GM12878 (cell line): Measurements from ENCODE around the gene INIP.

Source experiments
- BHLHE40 ChIP-seq, 2 experiments: fragments of 450-650 bp in 1 of 2; IDR thresholded peaks; 2 replicates each; pipeline ENCODE4 v1.6.1; 2011 to 2017; ENCODE audit warnings: low read depth in 2 of 2, borderline replicate concordance in 1 of 2, improper control_type of control experiment in 1 of 2, low read length in 1 of 2, mild to moderate bottlenecking in 1 of 2
- ETV6 ChIP-seq, 2 experiments: fragments of 450-650 bp in 1 of 2; IDR thresholded peaks in 1 of 2; conservative IDR thresholded peaks in 1 of 2; 2 replicates each; pipeline ENCODE4 v1.6.1; 2014; ENCODE audit warnings: antibody characterized with exemption in 1 of 2, borderline replicate concordance in 1 of 2, low read depth in 1 of 2, mild to moderate bottlenecking in 1 of 2, moderate library complexity in 1 of 2
- FOS ChIP-seq: IDR thresholded peaks from 3 replicates; pipeline ENCODE4 v1.6.1; 2011; ENCODE audit warnings: borderline replicate concordance; ENCODE audit not compliant: insufficient read length; ENCODE audit errors: extremely low read depth
- LARP7 ChIP-seq: fragments of 450-650 bp; IDR thresholded peaks from 2 replicates; pipeline ENCODE4 v1.6.1; 2017; ENCODE audit warnings: mild to moderate bottlenecking
- MTA3 ChIP-seq: IDR thresholded peaks from 2 replicates; pipeline ENCODE4 v1.6.1; 2012; ENCODE audit warnings: low read length, inconsistent platforms, borderline replicate concordance
- MYC ChIP-seq: IDR thresholded peaks from 2 replicates; pipeline ENCODE4 v1.6.1; 2011; ENCODE audit warnings: mild to moderate bottlenecking, low read length, moderate library complexity, inconsistent platforms; ENCODE audit not compliant: insufficient read depth, insufficient replicate concordance, insufficient read length, severe bottlenecking
- PAX5 ChIP-seq: IDR thresholded peaks from 2 replicates; pipeline ENCODE4 v1.6.1; 2011; ENCODE audit warnings: low read depth, low read length, borderline replicate concordance
- POLR2AphosphoS5 ChIP-seq: IDR thresholded peaks from 2 replicates; pipeline ENCODE4 v1.6.1; 2011; ENCODE audit warnings: mild to moderate bottlenecking, low read length, inconsistent platforms
- RAD21 ChIP-seq: IDR thresholded peaks from 2 replicates; pipeline ENCODE4 v1.6.1; 2011; ENCODE audit warnings: mild to moderate bottlenecking, low read depth, low read length, moderate library complexity; ENCODE audit not compliant: insufficient read depth
- SREBF1 ChIP-seq: IDR thresholded peaks from 2 replicates; pipeline ENCODE4 v1.6.1; 2012; ENCODE audit warnings: mild to moderate bottlenecking, low read length
- TF ChIP-seq, protein P1 (sequence below), 3 experiments: IDR thresholded peaks in 2 of 3; conservative IDR thresholded peaks in 1 of 3; 2 replicates each; pipeline ENCODE4 v1.5.1; 2011; ENCODE audit warnings: low read depth in 3 of 3, low read length in 3 of 3, mild to moderate bottlenecking in 3 of 3, control low read depth in 2 of 3, moderate library complexity in 2 of 3, inconsistent platforms in 1 of 3, mixed read lengths in 1 of 3; ENCODE audit not compliant: control insufficient read depth in 2 of 3, insufficient read depth in 1 of 3; ENCODE audit errors: extremely low read depth in 1 of 3
- TF ChIP-seq, protein P2 (sequence below): IDR thresholded peaks from 2 replicates; pipeline ENCODE4 v1.6.1; 2012; ENCODE audit warnings: low read length, inconsistent platforms

DNA sequence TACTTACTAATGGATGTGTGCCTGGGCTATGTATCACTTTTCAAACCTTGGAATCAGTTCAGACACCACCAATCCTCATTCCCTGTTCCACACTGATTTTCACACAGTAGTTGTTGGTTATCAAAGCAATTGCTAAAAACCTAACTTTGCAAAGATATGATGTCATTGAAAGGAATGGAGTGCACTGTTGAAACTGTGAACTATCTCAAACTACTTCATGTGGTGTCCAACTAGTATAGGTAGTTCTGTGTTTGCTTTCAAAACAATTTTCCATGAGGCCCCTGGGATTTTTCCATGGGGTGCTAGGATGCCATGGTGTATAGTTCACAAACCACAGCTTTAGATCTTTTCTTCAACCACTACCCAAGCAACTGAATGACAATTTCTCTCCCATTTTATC lies 17.8 kb downstream of the INIP start:
- TF ChIP-seq FOS, result no peak
- no peak for TF ChIP-seq SREBF1
- TF ChIP-seq, protein P1, sequence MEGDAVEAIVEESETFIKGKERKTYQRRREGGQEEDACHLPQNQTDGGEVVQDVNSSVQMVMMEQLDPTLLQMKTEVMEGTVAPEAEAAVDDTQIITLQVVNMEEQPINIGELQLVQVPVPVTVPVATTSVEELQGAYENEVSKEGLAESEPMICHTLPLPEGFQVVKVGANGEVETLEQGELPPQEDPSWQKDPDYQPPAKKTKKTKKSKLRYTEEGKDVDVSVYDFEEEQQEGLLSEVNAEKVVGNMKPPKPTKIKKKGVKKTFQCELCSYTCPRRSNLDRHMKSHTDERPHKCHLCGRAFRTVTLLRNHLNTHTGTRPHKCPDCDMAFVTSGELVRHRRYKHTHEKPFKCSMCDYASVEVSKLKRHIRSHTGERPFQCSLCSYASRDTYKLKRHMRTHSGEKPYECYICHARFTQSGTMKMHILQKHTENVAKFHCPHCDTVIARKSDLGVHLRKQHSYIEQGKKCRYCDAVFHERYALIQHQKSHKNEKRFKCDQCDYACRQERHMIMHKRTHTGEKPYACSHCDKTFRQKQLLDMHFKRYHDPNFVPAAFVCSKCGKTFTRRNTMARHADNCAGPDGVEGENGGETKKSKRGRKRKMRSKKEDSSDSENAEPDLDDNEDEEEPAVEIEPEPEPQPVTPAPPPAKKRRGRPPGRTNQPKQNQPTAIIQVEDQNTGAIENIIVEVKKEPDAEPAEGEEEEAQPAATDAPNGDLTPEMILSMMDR (IDR thresholded peaks at IDR 0.05 in 2 of 3, conservative IDR thresholded peaks at IDR 0.05 in 1 of 3; ENCODE audit: control insufficient read depth in 2 of 3, extremely low read depth in 1 of 3, insufficient read depth in 1 of 3, low read depth in 3 of 3, low read length in 3 of 3), result no peak
- no peak for TF ChIP-seq LARP7
- TF ChIP-seq MYC, result no peak
- TF ChIP-seq BHLHE40 (IDR thresholded peaks at IDR 0.05; ENCODE audit: borderline replicate concordance in 1 of 2, low read depth in 2 of 2, low read length in 1 of 2), result no peak
- TF ChIP-seq PAX5, result no peak
- TF ChIP-seq RAD21, result no peak
- TF ChIP-seq ETV6 (conservative IDR thresholded peaks at IDR 0.05 in 1 of 2, IDR thresholded peaks at IDR 0.05 in 1 of 2; ENCODE audit: borderline replicate concordance in 1 of 2, low read depth in 1 of 2), result no peak
- no peak for TF ChIP-seq MTA3
- TF ChIP-seq, protein P2, sequence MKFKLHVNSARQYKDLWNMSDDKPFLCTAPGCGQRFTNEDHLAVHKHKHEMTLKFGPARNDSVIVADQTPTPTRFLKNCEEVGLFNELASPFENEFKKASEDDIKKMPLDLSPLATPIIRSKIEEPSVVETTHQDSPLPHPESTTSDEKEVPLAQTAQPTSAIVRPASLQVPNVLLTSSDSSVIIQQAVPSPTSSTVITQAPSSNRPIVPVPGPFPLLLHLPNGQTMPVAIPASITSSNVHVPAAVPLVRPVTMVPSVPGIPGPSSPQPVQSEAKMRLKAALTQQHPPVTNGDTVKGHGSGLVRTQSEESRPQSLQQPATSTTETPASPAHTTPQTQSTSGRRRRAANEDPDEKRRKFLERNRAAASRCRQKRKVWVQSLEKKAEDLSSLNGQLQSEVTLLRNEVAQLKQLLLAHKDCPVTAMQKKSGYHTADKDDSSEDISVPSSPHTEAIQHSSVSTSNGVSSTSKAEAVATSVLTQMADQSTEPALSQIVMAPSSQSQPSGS, result no peak
- TF ChIP-seq POLR2AphosphoS5, result no peak
